ENCODE data around the gene HINT2. TPM values are rescaled to one million over a fixed set of nuclear protein-coding genes. Genes with fewer than 3 reads are reported as not detected.

The HINT2 gene
- total RNA-seq, 1 donor from 2014 or later: 31.2 TPM

GRCh38 chr9:35790385-35791296 lies 24.2 kb downstream of the HINT2 start:
- intact Hi-C loops (cut with DNase I): loop anchor here (5.0 kb wide), 1 partner anchor 92 kb away; no protein-coding TSS in a partner anchor
- DNase-seq (ENCODE audit: low spot score) (peak; percentile 82), ATAC-seq (peak; percentile 93)

DNA sequence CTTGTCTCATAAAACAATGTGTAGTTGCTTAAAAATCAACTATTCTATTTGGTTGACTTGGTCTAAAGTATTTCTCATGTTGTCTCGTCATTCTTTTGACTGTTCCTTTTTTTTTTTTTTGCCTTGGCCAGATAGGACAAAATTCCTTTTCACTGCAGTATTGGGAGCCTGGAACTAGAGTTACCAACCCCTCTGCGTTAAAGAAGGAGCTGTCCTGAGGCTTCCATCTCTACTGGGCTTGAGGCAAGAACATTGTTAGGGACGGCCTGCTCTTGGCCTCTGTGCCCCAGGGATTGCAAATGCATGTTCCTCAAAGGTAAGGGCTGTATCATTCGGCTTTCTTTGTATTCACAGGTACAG lies 24.8 kb downstream of the HINT2 start:
- DNase-seq (ENCODE audit: low spot score) (no peak), ATAC-seq (no peak)
- intact Hi-C loops (cut with DNase I): loop anchor here (5.0 kb wide), 1 partner anchor 92 kb away; no protein-coding TSS in a partner anchor

DNA sequence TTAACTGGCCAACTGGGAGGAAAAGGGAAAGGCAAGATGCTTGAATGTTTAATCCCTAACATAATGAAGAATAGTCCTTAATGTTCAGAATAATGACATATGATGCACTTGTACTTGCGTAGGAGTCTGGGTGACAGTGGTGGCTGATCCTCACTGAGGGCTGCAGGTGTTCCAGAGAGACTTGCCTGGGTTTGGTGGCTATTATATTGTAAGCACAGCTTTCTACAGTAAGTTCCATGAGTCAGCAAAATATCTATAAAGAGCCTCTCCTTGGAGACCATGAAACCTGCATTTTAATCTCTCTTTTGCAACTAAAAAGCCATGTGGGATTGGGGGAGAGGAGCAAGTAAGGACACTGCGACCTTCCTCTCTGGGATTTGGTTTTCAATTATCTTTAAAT lies 25.3 kb downstream of the HINT2 start:
- ATAC-seq: no peak
- intact Hi-C loops (cut with DNase I): no loop called here
- no peak for DNase-seq (ENCODE audit: low spot score)

- intact Hi-C loops (cut with DNase I): no loop called here
- ATAC-seq (no peak), DNase-seq (ENCODE audit: low spot score) (no peak)
Observed at GRCh38 chr9:35783418-35783817, 31.4 kb downstream of the HINT2 start.

DNA sequence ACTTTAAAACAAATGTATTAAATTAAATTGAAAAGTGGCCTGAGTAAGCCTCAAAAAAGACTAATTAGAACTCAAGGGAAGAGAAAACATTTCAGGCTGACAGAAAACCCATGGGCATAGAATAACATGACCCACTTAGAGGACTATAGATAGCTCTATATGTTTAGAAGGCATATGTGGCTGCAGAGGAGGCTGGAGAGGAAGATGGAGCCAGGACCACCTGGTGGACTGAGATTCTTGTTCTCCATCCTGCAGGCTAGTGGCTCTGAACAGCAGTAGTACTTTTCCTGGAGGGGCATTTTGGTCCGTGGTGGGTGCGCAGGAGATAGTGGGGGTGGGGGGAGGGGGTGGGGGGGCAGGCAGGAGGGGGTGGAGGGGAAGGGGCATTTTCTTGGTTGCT lies 33.8 kb downstream of the HINT2 start:
- intact Hi-C loops (cut with DNase I): no loop called here
- no peak for DNase-seq (ENCODE audit: low spot score)

GRCh38 chr9:35778496-35778895 lies 36.3 kb downstream of the HINT2 start:
- DNase-seq (ENCODE audit: low spot score): no peak
- intact Hi-C loops (cut with DNase I): no loop called here
- no peak for ATAC-seq

More for the DNA sequence above, 33.8 kb downstream of the HINT2 start:
- ATAC-seq: no peak

- intact Hi-C loops (cut with DNase I): no loop called here
- ATAC-seq (no peak), DNase-seq (ENCODE audit: low spot score) (no peak)
Observed at GRCh38 chr9:35776018-35776417, 38.8 kb downstream of the HINT2 start.

DNA sequence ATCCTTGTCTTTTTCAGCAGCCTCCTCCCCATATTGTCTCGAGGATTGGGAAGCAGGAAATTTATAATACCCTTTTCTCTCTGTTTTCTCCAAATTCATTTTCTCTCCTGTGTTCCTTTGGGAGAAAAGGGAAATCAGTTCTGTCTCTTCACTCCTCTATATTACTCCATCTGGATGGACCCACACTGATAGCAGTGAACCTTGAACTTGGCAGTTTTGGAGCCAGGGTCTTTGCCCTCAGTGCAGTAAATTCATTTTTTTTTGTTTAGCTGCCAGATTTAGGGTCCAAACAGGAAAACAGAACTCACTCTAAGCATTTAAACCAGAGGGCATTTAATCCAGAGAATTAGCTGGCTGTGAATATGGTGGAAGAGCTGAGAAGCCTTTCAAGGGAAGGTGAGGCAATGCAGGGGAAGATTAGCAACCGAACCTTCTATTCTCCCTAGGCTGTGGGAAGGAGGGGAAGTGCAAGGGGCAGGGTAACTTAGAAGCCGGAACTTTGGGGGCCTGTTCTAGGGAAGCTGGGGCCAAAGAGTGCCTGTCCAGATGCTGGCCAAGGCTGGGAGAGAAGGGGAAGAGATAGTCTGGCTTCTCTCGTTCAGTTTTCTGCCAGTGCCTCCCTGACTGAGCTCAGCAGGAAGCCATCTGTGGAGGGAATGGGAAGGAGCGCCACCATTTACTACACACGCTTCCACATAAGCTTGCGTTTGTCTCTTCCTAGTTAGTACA lies 39.8 kb downstream of the HINT2 start:
- no peak for DNase-seq (ENCODE audit: low spot score)
- peak; percentile 64 for ATAC-seq
- intact Hi-C loops (cut with DNase I): no loop called here

DNA sequence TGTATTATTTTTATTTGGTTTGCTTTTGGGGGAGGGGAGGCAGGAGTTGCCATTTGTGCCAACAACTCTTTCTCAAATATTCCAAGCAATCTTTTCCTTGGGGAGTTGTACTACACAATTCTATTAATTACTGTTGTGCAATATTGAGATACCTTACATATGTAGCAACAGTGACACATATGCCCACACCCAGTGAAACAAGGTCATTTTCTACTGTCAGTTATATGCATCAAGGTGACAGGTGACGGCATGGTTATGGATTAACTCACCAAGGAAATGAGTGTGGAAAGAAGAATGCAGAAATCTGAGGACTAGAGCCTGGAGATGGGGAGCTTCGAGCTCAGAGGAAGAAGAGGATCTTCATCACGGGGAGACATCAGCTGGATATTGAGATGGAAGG lies 42.9 kb downstream of the HINT2 start:
- peak; percentile 11 for ATAC-seq
- no peak for DNase-seq (ENCODE audit: low spot score)
- intact Hi-C loops (cut with DNase I): no loop called here

DNA sequence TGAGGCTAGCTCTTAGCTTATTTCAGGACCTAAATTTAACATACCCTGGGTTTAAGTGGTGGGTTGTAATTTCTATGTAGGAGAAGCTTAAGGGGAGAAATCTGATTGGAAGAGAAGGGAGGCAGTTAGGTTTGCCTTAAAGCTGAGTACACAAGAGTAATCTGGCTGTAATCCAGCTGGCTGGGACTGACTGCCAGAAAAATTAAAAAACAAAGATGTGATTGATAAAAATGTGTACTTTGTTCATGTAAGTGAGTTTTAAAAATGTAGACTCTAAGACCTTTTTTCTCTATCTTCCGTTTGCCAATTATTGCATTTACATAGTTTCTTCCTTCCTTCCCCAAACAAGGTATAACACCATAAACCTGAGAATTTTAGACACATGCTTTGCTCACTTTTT lies 43.3 kb downstream of the HINT2 start:
- DNase-seq (ENCODE audit: low spot score): no peak
- intact Hi-C loops (cut with DNase I): no loop called here
- peak; percentile 67 for ATAC-seq

DNA sequence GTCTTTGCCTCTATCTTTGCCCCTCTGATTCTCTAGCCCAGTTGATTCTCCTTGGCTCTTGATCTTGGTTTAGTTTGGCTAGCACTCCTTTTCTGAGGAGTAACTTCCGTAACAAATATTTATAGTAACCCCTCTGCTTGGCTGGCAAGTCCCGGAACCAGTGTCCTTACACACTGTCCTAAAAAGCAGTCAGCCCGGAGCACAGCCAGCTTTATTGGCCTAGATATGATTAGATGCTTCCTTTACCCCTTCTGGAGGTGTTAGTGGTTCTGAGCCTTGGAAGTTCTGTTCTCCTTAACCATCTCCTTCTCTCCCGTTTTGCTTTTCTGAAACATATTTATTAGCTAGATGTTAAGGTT lies 43.8 kb downstream of the HINT2 start:
- DNase-seq (ENCODE audit: low spot score) (no peak), ATAC-seq (peak; percentile 88)
- intact Hi-C loops (cut with DNase I): no loop called here

GRCh38 chr9:35769763-35770162 lies 45.1 kb downstream of the HINT2 start:
- no peak for ATAC-seq
- intact Hi-C loops (cut with DNase I): no loop called here
- DNase-seq (ENCODE audit: low spot score): no peak

DNA sequence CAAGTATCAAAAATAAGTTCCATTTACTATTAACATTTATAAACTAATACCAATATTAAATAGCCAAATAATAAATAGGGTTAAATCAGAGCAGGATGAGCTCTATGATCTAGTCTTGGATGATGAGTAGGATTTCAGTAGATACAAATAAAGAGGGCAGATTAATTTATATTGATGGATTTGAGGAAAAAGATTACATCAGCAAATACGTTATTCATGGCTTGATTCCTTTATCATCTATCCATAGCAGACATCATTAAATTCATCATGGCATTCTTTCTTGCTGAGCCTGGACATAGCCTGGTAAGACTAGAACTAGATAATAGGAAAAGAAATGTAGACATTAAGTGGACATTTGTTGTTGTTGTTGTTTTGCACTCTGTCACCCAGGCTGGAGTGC lies 47.4 kb downstream of the HINT2 start:
- intact Hi-C loops (cut with DNase I): no loop called here
- no peak for ATAC-seq
- no peak for DNase-seq (ENCODE audit: low spot score)

DNA sequence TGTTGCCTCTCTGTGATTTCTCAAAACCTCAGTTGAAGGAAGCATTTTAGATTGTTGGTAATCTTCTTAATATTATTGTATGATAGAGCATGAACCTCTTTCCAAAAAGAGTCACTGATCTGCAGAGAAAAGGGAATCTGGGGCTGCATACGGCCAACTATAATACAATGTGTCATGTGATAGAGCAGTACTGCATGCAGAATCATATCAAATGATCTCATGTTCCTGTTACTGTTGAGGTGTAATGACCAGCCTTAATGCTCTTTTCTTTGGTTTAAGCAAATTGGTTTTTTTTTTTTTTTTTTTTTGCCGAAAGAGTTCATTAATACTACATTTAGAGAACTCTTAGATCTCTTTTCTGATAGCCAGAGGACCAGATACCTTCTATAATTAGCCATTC lies 47.8 kb downstream of the HINT2 start:
- no peak for DNase-seq (ENCODE audit: low spot score)
- no peak for ATAC-seq
- intact Hi-C loops (cut with DNase I): no loop called here

DNA sequence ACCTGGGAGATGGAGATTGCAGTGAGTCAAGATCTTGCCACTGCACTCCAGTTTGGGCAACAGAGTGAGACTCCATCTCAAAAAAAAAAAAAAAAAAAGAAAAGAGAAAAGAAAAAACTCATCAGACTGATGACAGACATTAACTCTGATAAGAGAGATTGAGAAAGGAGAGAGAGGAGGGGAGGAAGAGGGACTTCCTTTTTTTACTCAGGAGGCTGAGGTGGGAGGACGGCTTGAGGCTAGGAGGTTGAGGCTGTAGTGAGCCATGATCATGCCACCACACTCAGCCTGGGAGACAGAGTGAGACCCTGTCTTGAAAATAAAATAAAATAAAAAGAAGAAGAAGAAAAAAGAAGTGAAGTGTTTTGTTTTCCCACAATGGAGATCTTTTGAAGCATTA lies 51.0 kb downstream of the HINT2 start:
- intact Hi-C loops (cut with DNase I): no loop called here
- DNase-seq (ENCODE audit: low spot score): no peak
- ATAC-seq: no peak

DNA sequence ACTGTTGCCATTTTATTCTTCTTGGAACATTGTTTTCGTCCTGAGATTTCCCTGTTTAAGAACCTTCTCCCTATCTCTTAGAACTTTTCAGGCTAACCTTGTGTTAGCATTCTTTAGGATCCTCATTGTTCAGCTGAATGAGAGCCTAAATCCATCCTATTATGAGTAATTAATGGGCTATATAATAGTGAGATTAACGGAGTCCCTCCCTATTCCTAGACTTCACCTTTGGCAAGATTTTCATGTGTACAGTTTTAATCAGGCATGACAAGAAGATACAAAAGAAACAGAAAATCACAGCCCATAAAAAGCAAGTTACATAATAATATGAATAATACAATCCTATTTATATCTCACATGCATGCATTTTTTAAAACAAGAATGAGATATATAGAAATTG lies 51.7 kb downstream of the HINT2 start:
- DNase-seq (ENCODE audit: low spot score): no peak
- intact Hi-C loops (cut with DNase I): no loop called here
- no peak for ATAC-seq

Other genes starting within 250 kb of the HINT2 start
- 49.0 TPM for gene TESK1, start 209.8 kb downstream of the HINT2 start, total RNA-seq
- gene CD72, start 196.6 kb downstream of the HINT2 start, total RNA-seq: 5.5 TPM
- gene SIT1, start 164.1 kb downstream of the HINT2 start, total RNA-seq: 0.67 TPM
- 12,220 TPM for gene RMRP, start 157.0 kb downstream of the HINT2 start, total RNA-seq
- gene CCDC107, start 156.8 kb downstream of the HINT2 start, total RNA-seq: 28.0 TPM
- not detected for gene ARHGEF39, start 149.8 kb downstream of the HINT2 start, total RNA-seq
- not detected for gene CA9, start 141.1 kb downstream of the HINT2 start, total RNA-seq
- 165 TPM for gene TPM2, start 125.1 kb downstream of the HINT2 start, total RNA-seq
- gene TLN1, start 82.8 kb downstream of the HINT2 start, total RNA-seq: 411 TPM
- 28.8 TPM for gene CREB3, start 82.4 kb downstream of the HINT2 start, total RNA-seq
- gene GBA2, start 65.8 kb downstream of the HINT2 start, total RNA-seq: 67.5 TPM
- gene RGP1, start 65.8 kb downstream of the HINT2 start, total RNA-seq: 28.9 TPM
- not detected for gene MSMP, start 60.8 kb downstream of the HINT2 start, total RNA-seq
- gene NPR2, start 23.5 kb downstream of the HINT2 start, total RNA-seq: 41.8 TPM
- gene SPAG8, start 2.8 kb downstream of the HINT2 start, total RNA-seq: 6.3 TPM
- not detected for gene FAM221B, start 13.7 kb upstream of the HINT2 start, total RNA-seq
- 31.7 TPM for gene TMEM8B, start 14.2 kb upstream of the HINT2 start, total RNA-seq
- not detected for gene OR13J1, start 55.4 kb upstream of the HINT2 start, total RNA-seq
- gene HRCT1, start 91.2 kb upstream of the HINT2 start, total RNA-seq: 4.5 TPM
- 5.8 TPM for gene SPAAR, start 94.4 kb upstream of the HINT2 start, total RNA-seq
- gene OR2S2, start 143.1 kb upstream of the HINT2 start, total RNA-seq: not detected
- gene RECK, start 221.9 kb upstream of the HINT2 start, total RNA-seq: 24.0 TPM

Data from sciatic nerve (tissue), 2 donors.